Neuronal stem cell (in vitro differentiated cells): ENCODE results near the gene PRTFDC1.

Source experiments
- DNase-seq: peaks from one replicate; pipeline ENCODE4 v3.0.0-alpha.2; 2013; ENCODE audit warnings: low spot score
- H2AFZ ChIP-seq: one replicate; pipeline ENCODE4 v1.6.1; 2013; ENCODE audit warnings: mild to moderate bottlenecking, low read length, inconsistent platforms
- H2AK5ac ChIP-seq: 2 replicates; pipeline ENCODE4 v1.6.1; 2013; ENCODE audit warnings: low read depth, mild to moderate bottlenecking, inconsistent platforms, low read length, moderate library complexity, mixed read lengths
- H2BK120ac ChIP-seq: 2 replicates; pipeline ENCODE4 v1.6.1; 2013; ENCODE audit warnings: low read depth, mild to moderate bottlenecking, inconsistent platforms, low read length, moderate library complexity, mixed read lengths
- H2BK12ac ChIP-seq: one replicate; pipeline ENCODE4 v1.6.1; 2013; ENCODE audit warnings: low read length, inconsistent platforms
- H2BK15ac ChIP-seq: 2 replicates; pipeline ENCODE4 v1.6.1; 2013; ENCODE audit warnings: mild to moderate bottlenecking, low read length, inconsistent platforms, mixed read lengths
- H2BK5ac ChIP-seq: one replicate; pipeline ENCODE4 v1.6.1; 2013; ENCODE audit warnings: inconsistent platforms, mild to moderate bottlenecking, low read length, moderate library complexity
- H3K14ac ChIP-seq: one replicate; pipeline ENCODE4 v1.6.1; 2013; ENCODE audit warnings: low read length, inconsistent platforms
- H3K18ac ChIP-seq: 2 replicates; pipeline ENCODE4 v1.6.1; 2013; ENCODE audit warnings: low read length, inconsistent platforms
- H3K23ac ChIP-seq: 2 replicates; pipeline ENCODE4 v1.6.1; 2013; ENCODE audit warnings: low read depth, mild to moderate bottlenecking, mixed read lengths, low read length, inconsistent platforms; ENCODE audit not compliant: poor library complexity
- H3K27ac ChIP-seq: replicated peaks from 3 replicates; pipeline ENCODE4 v1.5.1; 2013; ENCODE audit warnings: low read length, inconsistent platforms
- H3K27me3 ChIP-seq, 3 experiments: 2 replicates each; pipeline ENCODE4 v1.6.1; 2013; ENCODE audit warnings: low read length in 3 of 3, mild to moderate bottlenecking in 2 of 3, inconsistent platforms in 1 of 3, low read depth in 1 of 3, mixed read lengths in 1 of 3, moderate library complexity in 1 of 3; ENCODE audit not compliant: control insufficient read depth in 3 of 3, insufficient read depth in 3 of 3
- H3K36me3 ChIP-seq, 2 donors: replicated peaks in 1 of 2; 2 replicates each; pipeline ENCODE4 v1.6.1; 2013; ENCODE audit warnings: low read length in 2 of 2; ENCODE audit not compliant: control insufficient read depth in 2 of 2, insufficient read depth in 2 of 2
- H3K4ac ChIP-seq: 2 replicates; pipeline ENCODE4 v1.6.1; 2013; ENCODE audit warnings: inconsistent platforms, mild to moderate bottlenecking, low read length, moderate library complexity
- H3K4me1 ChIP-seq, 2 donors: 1 replicate in 1 of 2; 2 replicates in 1 of 2; pipeline ENCODE4 v1.6.1; 2013; ENCODE audit warnings: low read length in 2 of 2, low read depth in 1 of 2; ENCODE audit not compliant: control insufficient read depth in 2 of 2, insufficient read depth in 1 of 2
- H3K4me2 ChIP-seq: one replicate; pipeline ENCODE4 v1.6.1; 2013; ENCODE audit warnings: mild to moderate bottlenecking, low read length, inconsistent platforms; ENCODE audit not compliant: insufficient read depth, poor library complexity, severe bottlenecking
- H3K4me3 ChIP-seq, 2 donors: 2 replicates each; pipeline ENCODE4 v1.5.1; 2013; ENCODE audit warnings: low read length in 2 of 2, mild to moderate bottlenecking in 2 of 2, inconsistent platforms in 1 of 2, moderate library complexity in 1 of 2
- H3K79me1 ChIP-seq: one replicate; pipeline ENCODE4 v1.6.1; 2013; ENCODE audit warnings: low read depth, mild to moderate bottlenecking, inconsistent platforms, low read length, moderate library complexity
- H3K9ac ChIP-seq: one replicate; pipeline ENCODE4 v1.6.1; 2013; ENCODE audit warnings: mild to moderate bottlenecking, low read depth, low read length, inconsistent platforms; ENCODE audit not compliant: poor library complexity
- H3K9me3 ChIP-seq, 2 donors: replicated peaks in 1 of 2; 2 replicates each; pipeline versions ENCODE3 to v1.6.1; 2013; ENCODE audit warnings: low read length in 2 of 2, mild to moderate bottlenecking in 2 of 2, inconsistent platforms in 1 of 2, low read depth in 1 of 2, mixed read lengths in 1 of 2, moderate library complexity in 1 of 2; ENCODE audit not compliant: control insufficient read depth in 2 of 2, insufficient read depth in 1 of 2
- H4K8ac ChIP-seq: one replicate; pipeline ENCODE4 v1.6.1; 2013; ENCODE audit warnings: low read depth, mild to moderate bottlenecking, inconsistent platforms, low read length, moderate library complexity
- H4K91ac ChIP-seq: one replicate; pipeline ENCODE4 v1.6.1; 2013; ENCODE audit warnings: low read length, low read depth, mild to moderate bottlenecking, inconsistent platforms; ENCODE audit not compliant: poor library complexity
- WGBS, 2 donors: extraction: QIAGEN DNeasy Blood & Tissue Kit; methylation state at CpG; one replicate each; pipeline ENCODE4 v1.1.7; 2013; ENCODE audit warnings: missing lambda C conversion rate in 2 of 2, mixed read lengths in 1 of 2; ENCODE audit not compliant: insufficient read length in 2 of 2, insufficient replicate concordance in 1 of 2; ENCODE audit errors: extremely low coverage in 2 of 2; 5-methylcytosine and 5-hydroxymethylcytosine counted together

Gene PRTFDC1

GRCh38 chr10:24917979-24918378 lies 34.4 kb downstream of the PRTFDC1 start:
- Histone ChIP-seq H3K18ac (no peak overlapping the region), H3K14ac (no peak overlapping the region), H4K91ac (no peak overlapping the region), H3K4me3 (no peak overlapping the region), H2BK120ac (no peak overlapping the region), H3K9me3 (peaks cover 0 to 16% of the 10 kb centered on the region in 2 donors), H4K8ac (no peak overlapping the region), H3K4me2 (no peak overlapping the region), H3K36me3 (peaks cover 0 to 2% of the 10 kb centered on the region in 2 donors), H2BK15ac (no peak overlapping the region), H3K23ac (no peak overlapping the region), H2BK12ac (no peak overlapping the region), H3K4ac (no peak overlapping the region), H3K27me3 (no peaks in the 10 kb centered on the region), H3K79me1 (no peaks in the 10 kb centered on the region), H3K4me1 (peaks cover 0 to 6% of the 10 kb centered on the region in 2 donors), H2AK5ac (no peak overlapping the region), H2AFZ (no peak overlapping the region), H3K9ac (no peak overlapping the region), H3K27ac (no peak overlapping the region), H2BK5ac (no peak overlapping the region)
- no peak for DNase-seq

GRCh38 chr10:24917493-24917892 lies 34.9 kb downstream of the PRTFDC1 start:
- Histone ChIP-seq H4K91ac (no peak overlapping the region), H4K8ac (no peak overlapping the region), H3K79me1 (no peaks in the 10 kb centered on the region), H3K18ac (no peak overlapping the region), H3K23ac (no peak overlapping the region), H2BK120ac (no peak overlapping the region), H3K4me2 (no peak overlapping the region), H3K4ac (no peak overlapping the region), H2AK5ac (no peak overlapping the region), H3K27me3 (no peaks in the 10 kb centered on the region), H2BK12ac (no peak overlapping the region), H2BK5ac (no peak overlapping the region), H2BK15ac (no peak overlapping the region), H3K14ac (no peak overlapping the region), H3K9me3 (peaks cover 0 to 14% of the 10 kb centered on the region in 2 donors), H3K27ac (no peak overlapping the region), H3K36me3 (no peaks in the 10 kb centered on the region), H3K4me3 (no peak overlapping the region), H3K9ac (no peak overlapping the region), H2AFZ (no peak overlapping the region), H3K4me1 (peaks cover 0 to 6% of the 10 kb centered on the region in 2 donors)
- no peak for DNase-seq
- no CpG with 5 or more reads among the region's 3 CpGs for WGBS, 2 donors

GRCh38 chr10:24916365-24916764 lies 36.0 kb downstream of the PRTFDC1 start:
- H2AK5ac ChIP-seq: no peak overlapping the region
- no peak overlapping the region for H3K27ac ChIP-seq
- H4K8ac ChIP-seq: no peak overlapping the region
- DNase-seq: no peak
- no peaks in the 10 kb centered on the region for H3K79me1 ChIP-seq
- no peaks in the 10 kb centered on the region for H3K36me3 ChIP-seq
- H3K4me3 ChIP-seq: no peak overlapping the region
- no peak overlapping the region for H3K23ac ChIP-seq
- no peak overlapping the region for H2BK120ac ChIP-seq
- no peak overlapping the region for H2BK15ac ChIP-seq
- peaks cover 0 to 3% of the 10 kb centered on the region in 2 donors for H3K4me1 ChIP-seq
- H2BK5ac ChIP-seq: no peak overlapping the region
- no peak overlapping the region for H3K14ac ChIP-seq
- no peaks in the 10 kb centered on the region for H3K27me3 ChIP-seq
- no CpG with 5 or more reads among the region's 2 CpGs for WGBS, 2 donors
- no peak overlapping the region for H2AFZ ChIP-seq
- H4K91ac ChIP-seq: no peak overlapping the region
- no peak overlapping the region for H3K4me2 ChIP-seq
- H2BK12ac ChIP-seq: no peak overlapping the region
- no peak overlapping the region for H3K18ac ChIP-seq
- H3K9ac ChIP-seq: no peak overlapping the region
- no peak overlapping the region for H3K4ac ChIP-seq
- H3K9me3 ChIP-seq: peaks cover 0 to 14% of the 10 kb centered on the region in 2 donors

- Histone ChIP-seq H3K18ac (no peak overlapping the region), H3K27me3 (no peaks in the 10 kb centered on the region), H2AFZ (no peak overlapping the region), H3K23ac (no peak overlapping the region), H3K27ac (no peak overlapping the region), H2BK15ac (no peak overlapping the region), H2BK120ac (no peak overlapping the region), H3K4me2 (no peak overlapping the region), H3K79me1 (no peaks in the 10 kb centered on the region), H4K91ac (no peak overlapping the region), H3K4ac (no peak overlapping the region), H4K8ac (no peak overlapping the region), H3K4me1 (no peaks in the 10 kb centered on the region), H2BK12ac (no peak overlapping the region), H3K4me3 (no peak overlapping the region), H3K9ac (no peak overlapping the region), H2BK5ac (no peak overlapping the region), H2AK5ac (no peak overlapping the region), H3K14ac (no peak overlapping the region), H3K36me3 (no peaks in the 10 kb centered on the region), H3K9me3 (peaks cover 0 to 13% of the 10 kb centered on the region in 2 donors)
- DNase-seq: no peak
Measured at GRCh38 chr10:24915304-24915703, 37.1 kb downstream of the PRTFDC1 start.
